Adrenal gland (tissue), 12 donors: Measurements from ENCODE around the gene C17orf50. TPM values are rescaled to one million over a fixed set of nuclear protein-coding genes. Genes with fewer than 3 reads are reported as not detected.

Experiments used
- DNase-seq, 7 donors: peaks; one replicate each; pipeline ENCODE4 v3.0.0-alpha.2; 2019 to 2020
- H3K27ac ChIP-seq, 5 donors: fragments of 200-600 bp; sonication (generic) in 4 of 5; 1 replicate in 3 of 5; 2 replicates in 2 of 5; pipeline versions ENCODE4 v1.5.1 to v1.8.0; 2016 to 2020; ENCODE audit warnings: mild to moderate bottlenecking in 1 of 5
- H3K27me3 ChIP-seq: fragments of 200-600 bp; 2 replicates; pipeline ENCODE4 v1.8.0; 2021
- H3K36me3 ChIP-seq, 2 donors: fragments of 200-600 bp; replicated peaks in 1 of 2; 1 replicate in 1 of 2; 2 replicates in 1 of 2; pipeline versions ENCODE4 v1.5.1 to v1.8.0; 2018 to 2022
- H3K4me1 ChIP-seq, 2 donors: fragments of 200-600 bp; replicated peaks in 1 of 2; 1 replicate in 1 of 2; 2 replicates in 1 of 2; pipeline versions ENCODE4 v1.5.1 to v1.8.0; 2018 to 2021
- H3K4me3 ChIP-seq, 4 donors: fragments of 200-600 bp; sonication (generic) in 3 of 4; one replicate each; pipeline ENCODE4 v1.5.1; 2016 to 2018
- H3K9me3 ChIP-seq, 3 donors: fragments of 200-600 bp; sonication (generic) in 1 of 3; replicated peaks in 1 of 3; 1 replicate in 2 of 3; 2 replicates in 1 of 3; pipeline versions ENCODE4 v1.5.1 to v1.8.0; 2016 to 2021
- POLR2A ChIP-seq, 2 donors: fragments of 450-650 bp; IDR thresholded peaks; one replicate each; pipeline ENCODE4 v1.6.1; 2017; ENCODE audit warnings: antibody characterized with exemption in 2 of 2, mild to moderate bottlenecking in 2 of 2, moderate library complexity in 1 of 2
- WGBS, 4 donors: extraction: QIAGEN DNeasy Blood & Tissue Kit in 2 of 4; methylation state at CpG; one replicate each; pipeline versions ENCODE4 v1.1.5 to v1.1.7; 2013 to 2017; 5-methylcytosine and 5-hydroxymethylcytosine counted together
- intact Hi-C, 2 donors: fragments of 100-400 bp; cut with DNase I; formaldehyde crosslinking; loops; one replicate each; pipeline versions ENCODE4 v1.14.1 to v1.15.0; 2022 to 2023
- polyA plus RNA-seq, 3 donors: library from polyadenylated mRNA; stranded (reverse); fragments of 200-250 nt in 2 of 3; fragments of 350-450 nt in 1 of 3; fragmentation: Illumina TruSeq in 1 of 3; extraction: RNeasy Lipid Tissue Mini Kit (QIAGEN cat#74804) in 1 of 3; gene quantifications; one replicate each; pipeline ENCODE4 v1.2.3, GENCODE V29; 2013 to 2014
- total RNA-seq, 9 donors: library from RNA; depleted of rRNA in 4 of 9; stranded (reverse); fragments of >200 nt in 4 of 9; fragments of 120-200 nt in 1 of 9; fragmentation: NEBNext Ultra II Directional in 1 of 9; extraction: Animal tissue kit (Norgen Biotek cat#: 25700) in 1 of 9; gene quantifications; one replicate each; pipeline versions ENCODE4 v1.1.0 to v1.2.4, GENCODE V29; 2013 to 2023
- TF ChIP-seq, protein P1 (sequence below), 6 experiments: fragments of 450-650 bp in 4 of 6; fragments of 200-600 bp in 2 of 6; sonication (generic) in 1 of 6; IDR thresholded peaks; 1 replicate in 5 of 6; 2 replicates in 1 of 6; pipeline versions ENCODE4 v1.5.1 to v1.8.0; 2016 to 2021; ENCODE audit warnings: antibody characterized with exemption in 6 of 6, mild to moderate bottlenecking in 2 of 6, moderate library complexity in 1 of 6
- donor health status: healthy with polysubstance abuse.
- donor health status: Bipolar disorder and iron deficiency.
- donor health status: DM: yes; HTN: yes; CAD: no.
- donor health status: DM: no; HTN: no; CAD: no.
- donor health status: DM: no; HTN: no; CAD: no.
- donor health status: DM: yes; HTN: yes; CAD: no.

The C17orf50 gene
- total and polyA plus RNA-seq, 12 donors, result 0.07 to 0.83 (median 0.18) TPM; not detected in 8

- no peaks in the 10 kb centered on the region for H3K36me3 ChIP-seq
- no peaks in the 10 kb centered on the region for H3K9me3 ChIP-seq
- H3K27ac ChIP-seq, result peak overlapping the region in 1 of 5 donors; percentile 11
- TF ChIP-seq, protein P1, sequence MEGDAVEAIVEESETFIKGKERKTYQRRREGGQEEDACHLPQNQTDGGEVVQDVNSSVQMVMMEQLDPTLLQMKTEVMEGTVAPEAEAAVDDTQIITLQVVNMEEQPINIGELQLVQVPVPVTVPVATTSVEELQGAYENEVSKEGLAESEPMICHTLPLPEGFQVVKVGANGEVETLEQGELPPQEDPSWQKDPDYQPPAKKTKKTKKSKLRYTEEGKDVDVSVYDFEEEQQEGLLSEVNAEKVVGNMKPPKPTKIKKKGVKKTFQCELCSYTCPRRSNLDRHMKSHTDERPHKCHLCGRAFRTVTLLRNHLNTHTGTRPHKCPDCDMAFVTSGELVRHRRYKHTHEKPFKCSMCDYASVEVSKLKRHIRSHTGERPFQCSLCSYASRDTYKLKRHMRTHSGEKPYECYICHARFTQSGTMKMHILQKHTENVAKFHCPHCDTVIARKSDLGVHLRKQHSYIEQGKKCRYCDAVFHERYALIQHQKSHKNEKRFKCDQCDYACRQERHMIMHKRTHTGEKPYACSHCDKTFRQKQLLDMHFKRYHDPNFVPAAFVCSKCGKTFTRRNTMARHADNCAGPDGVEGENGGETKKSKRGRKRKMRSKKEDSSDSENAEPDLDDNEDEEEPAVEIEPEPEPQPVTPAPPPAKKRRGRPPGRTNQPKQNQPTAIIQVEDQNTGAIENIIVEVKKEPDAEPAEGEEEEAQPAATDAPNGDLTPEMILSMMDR (IDR thresholded peaks at IDR 0.05), result peak; percentile 65 to 99 (median 94)
- no peak for TF ChIP-seq POLR2A (IDR thresholded peaks at IDR 0.05)
- DNase-seq, result peak; percentile 61 to 78 (median 65)
- peaks cover 4 to 9% of the 10 kb centered on the region in 2 donors for H3K4me1 ChIP-seq
- intact Hi-C loops, result loop anchor here (2.0 to 5.0 kb wide), 2 partner anchors 37 to 40 kb away; no protein-coding TSS in a partner anchor
- WGBS, 4 donors, result 10 to 53% (median 20%) methylated on average over 1 of the region's 1 CpG
- no peaks in the 10 kb centered on the region for H3K27me3 ChIP-seq
- H3K4me3 ChIP-seq, result no peak overlapping the region
Measured at GRCh38 chr17:35804658-35805192, 44.0 kb downstream of the C17orf50 start.

GRCh38 chr17:35807371-35808144, 46.9 kb downstream of the C17orf50 start:
- TF ChIP-seq, protein P1 (IDR thresholded peaks at IDR 0.05), result no peak
- no peaks in the 10 kb centered on the region for H3K36me3 ChIP-seq
- no peak for DNase-seq
- no peak overlapping the region for H3K27ac ChIP-seq
- H3K9me3 ChIP-seq, result no peaks in the 10 kb centered on the region
- 74 to 86% (median 82%) methylated on average over 7 of the region's 7 CpGs for WGBS, 4 donors
- intact Hi-C loops, result loop anchor here in 1 of 2 donors (5.0 kb wide), 1 partner anchor 40 kb away; no protein-coding TSS in a partner anchor
- H3K27me3 ChIP-seq, result no peaks in the 10 kb centered on the region
- no peak overlapping the region for H3K4me3 ChIP-seq
- H3K4me1 ChIP-seq, result peaks cover 14 to 24% of the 10 kb centered on the region in 2 donors

- 19 to 32% (median 23%) methylated on average over 19 of the region's 19 CpGs for WGBS, 4 donors
- H3K36me3 ChIP-seq, result no peaks in the 10 kb centered on the region
- no peaks in the 10 kb centered on the region for H3K27me3 ChIP-seq
- intact Hi-C loops, result loop anchor here in 1 of 2 donors (5.0 kb wide), 1 partner anchor 41 kb away; no protein-coding TSS in a partner anchor
- DNase-seq, result peak in 1 of 7 donors; percentile 36
- peaks cover 14 to 24% of the 10 kb centered on the region in 2 donors for H3K4me1 ChIP-seq
- peak overlapping the region; percentile 77 to 97 (median 95) for H3K27ac ChIP-seq
- TF ChIP-seq, protein P1 (IDR thresholded peaks at IDR 0.05), result no peak
- no peak for TF ChIP-seq POLR2A (IDR thresholded peaks at IDR 0.05)
- H3K9me3 ChIP-seq, result no peaks in the 10 kb centered on the region
- peak overlapping the region in 2 of 4 donors; percentile 86 to 91 for H3K4me3 ChIP-seq
Measured at GRCh38 chr17:35808240-35808961, 47.7 kb downstream of the C17orf50 start.
